NCI-H748 (cell line): ENCODE data around the gene C1orf198.

ENCODE experiments used
- DNase-seq: peaks from one replicate; lab custom pipeline; 2025; ENCODE audit not compliant: unreplicated experiment; lab: John Stamatoyannopoulos, UW

Gene C1orf198

DNA sequence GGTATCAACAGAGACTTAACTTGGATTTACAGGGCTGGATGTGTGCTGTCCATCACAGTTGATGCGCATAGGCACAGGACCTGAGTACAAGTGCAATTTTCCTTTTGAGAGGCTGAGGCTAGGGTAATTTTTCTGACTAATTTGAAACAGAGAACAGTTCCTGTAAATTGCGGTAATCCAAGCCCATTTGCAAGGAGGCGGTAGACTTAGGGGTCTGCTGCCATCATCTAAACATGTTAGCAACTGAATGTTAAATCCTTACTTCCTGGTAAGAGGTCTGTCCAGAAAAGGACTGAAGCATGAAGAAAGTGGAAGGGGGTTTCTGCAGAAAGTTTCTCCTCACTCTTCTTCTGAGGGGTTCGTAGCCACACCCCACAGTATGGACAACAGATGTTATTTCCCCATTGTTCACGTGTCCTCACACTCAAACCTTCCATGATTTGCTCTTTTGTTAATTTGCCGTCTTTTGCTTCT lies 23.7 kb upstream of the C1orf198 start:
- DNase-seq = no peak

DNA sequence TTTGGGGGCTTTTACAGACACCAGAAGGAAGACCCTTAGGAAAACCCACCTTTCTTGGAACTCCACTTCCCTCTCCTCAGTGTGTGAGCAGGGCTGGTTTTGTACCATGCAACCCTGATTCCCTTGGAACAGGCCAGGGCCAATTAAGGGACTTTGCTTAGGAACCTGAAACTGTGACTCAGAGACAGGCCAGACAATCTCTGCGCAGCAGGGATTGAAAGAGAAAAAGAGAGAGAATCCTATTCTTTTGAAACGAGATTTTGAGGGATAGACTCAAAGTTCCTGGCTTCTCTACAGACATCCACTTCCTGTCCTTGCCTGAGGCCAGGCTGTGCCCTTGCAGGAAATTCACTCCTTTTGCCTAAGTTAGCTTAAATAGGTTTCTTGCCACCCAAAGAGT lies 23.1 kb upstream of the C1orf198 start:
- no peak for DNase-seq

DNA sequence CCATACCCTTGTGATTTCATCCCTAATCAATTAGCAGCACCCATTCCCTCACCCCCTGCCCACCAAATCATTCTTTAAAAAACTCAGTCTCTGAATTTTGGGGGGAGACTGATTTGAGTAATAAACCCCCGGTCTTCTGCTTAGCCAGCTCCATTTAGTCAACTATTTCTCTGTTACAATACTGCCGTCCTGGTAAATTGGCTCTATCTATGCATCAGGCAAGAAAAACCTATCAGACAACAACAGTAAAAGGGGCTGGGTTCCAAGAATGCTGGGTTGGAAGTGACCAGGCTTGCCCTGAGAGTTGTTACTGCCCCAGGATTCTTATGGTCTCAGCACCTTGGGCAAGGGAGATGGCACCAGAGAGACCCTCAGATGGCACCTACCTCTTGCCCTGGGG lies 16.3 kb upstream of the C1orf198 start:
- no peak for DNase-seq

DNA sequence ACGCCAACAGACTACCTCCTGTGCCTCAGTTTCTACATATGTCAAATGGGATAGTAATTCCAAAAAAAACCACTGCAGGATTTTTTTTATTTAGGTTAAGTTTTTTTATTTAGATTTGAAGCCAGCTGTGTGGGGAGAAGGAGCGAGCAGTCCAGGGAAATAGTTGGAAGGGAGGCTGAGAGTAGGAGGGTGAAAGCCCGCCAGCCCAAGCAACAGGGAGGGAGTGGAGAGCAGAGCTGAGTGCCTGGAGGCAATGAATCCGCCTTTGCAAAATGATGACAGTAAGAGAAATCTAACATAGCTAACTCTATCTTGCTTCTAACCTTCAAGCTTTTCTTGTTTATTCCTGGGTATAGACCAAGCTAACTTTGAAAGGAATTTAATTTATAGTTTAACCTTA lies 15.6 kb upstream of the C1orf198 start:
- no peak for DNase-seq

DNA sequence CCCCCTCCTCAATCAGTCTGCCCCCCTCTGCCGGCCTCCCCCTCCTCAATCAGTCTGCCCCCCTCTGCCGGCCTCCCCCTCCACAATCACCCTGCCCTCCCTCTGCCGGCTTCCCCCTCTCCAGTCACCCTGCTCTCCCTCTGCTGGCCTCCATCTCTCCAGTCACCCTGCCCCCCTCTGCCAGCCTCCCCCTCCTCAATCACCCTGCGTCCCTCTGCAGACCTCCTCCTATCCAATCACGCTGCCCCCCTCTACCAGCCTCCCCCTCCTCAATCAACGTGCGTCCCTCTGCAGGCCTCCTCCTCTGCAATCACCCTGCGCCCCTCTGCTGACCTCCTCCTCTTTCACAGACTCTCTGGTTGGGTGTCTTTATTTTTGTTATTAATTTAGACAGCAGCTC lies 11.5 kb upstream of the C1orf198 start:
- no peak for DNase-seq

- DNase-seq = no peak
These were observed 10.3 kb upstream of the C1orf198 start for GRCh38 chr1:230878591-230878990.

DNA sequence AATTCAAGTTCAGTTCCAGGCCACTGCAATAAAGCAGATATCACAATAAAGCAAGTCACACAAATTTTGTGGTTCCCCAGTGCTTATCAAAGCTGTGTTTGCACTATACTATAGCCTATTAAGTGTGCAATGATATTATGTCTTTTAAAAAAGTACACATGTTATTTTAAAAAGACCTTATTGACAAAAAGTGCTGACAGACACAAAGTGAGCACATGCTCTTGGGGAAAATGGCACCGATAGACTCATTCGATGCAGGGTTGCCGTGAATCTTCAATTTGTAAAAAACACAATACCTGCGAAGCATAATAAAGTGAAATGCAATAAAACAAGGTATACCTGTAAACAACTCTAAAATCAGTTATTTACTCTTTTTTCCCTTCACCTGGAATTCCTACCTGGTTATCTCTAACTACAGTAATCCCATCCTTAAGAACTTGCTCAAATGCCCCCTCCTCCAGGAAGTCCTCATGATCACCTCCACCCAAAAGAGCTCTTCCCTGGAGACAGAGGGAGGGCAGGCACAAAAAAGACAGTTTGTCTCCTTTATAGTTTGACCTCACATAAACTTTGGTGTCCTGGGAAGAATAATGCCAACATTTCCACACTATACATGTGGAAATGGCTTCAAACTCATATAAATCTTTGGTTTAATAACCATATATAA lies 9.7 kb upstream of the C1orf198 start:
- DNase-seq = no peak

DNA sequence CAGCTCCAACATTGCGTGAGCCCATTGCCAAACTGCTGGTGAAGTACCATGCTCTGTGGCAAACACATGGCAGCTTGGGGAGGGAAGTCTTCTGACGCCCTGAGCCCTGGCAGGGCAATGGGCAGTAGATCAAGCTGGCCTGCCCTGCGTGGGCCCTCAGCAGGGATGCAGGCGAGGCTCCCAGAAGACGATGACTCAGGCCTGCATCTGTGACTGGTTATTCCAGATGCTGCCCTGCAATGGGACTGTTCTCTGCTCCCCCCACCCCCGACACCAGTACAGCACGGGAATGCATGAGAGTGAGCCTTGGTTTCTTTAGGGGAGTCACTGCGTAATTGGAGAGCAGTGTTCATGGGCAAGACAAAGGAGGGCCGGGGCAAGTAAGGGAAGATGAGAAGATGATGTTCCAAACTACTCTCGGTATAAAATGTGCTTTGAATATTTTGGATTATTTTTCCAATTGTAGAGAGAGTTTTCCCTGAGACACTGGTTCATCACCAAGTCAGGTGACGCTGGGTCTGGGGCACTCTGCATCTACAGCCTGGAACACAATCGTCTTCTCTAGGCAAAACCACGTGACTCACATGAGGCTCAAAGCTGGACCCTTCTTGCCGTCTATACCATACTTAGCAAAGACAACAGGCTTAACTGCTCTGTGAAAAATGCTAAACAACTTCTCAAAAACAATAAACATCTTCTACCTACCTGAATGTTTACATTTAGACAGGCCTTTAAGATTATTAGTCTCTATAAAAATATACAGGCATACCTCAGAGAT lies 9.0 kb upstream of the C1orf198 start:
- DNase-seq = no peak

DNA sequence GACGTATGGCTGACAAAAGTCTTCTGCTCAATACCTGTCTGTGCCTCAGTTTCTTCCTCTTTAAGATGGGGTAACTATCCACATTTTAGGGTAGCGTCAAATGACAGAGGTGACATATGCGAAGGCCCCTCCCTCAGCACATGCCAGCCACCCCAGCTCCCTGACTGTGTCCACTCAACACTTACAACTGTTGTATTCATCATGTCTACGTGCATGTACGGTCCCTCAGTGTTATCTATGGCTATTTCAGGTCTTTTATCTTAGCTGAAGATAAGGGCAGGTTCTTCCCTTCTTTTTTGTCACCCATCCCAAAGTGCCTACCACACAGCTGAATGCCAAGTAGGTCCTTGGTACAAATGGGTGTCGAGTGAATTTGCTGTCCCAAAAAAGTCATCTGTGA lies 8.3 kb upstream of the C1orf198 start:
- no peak for DNase-seq

DNA sequence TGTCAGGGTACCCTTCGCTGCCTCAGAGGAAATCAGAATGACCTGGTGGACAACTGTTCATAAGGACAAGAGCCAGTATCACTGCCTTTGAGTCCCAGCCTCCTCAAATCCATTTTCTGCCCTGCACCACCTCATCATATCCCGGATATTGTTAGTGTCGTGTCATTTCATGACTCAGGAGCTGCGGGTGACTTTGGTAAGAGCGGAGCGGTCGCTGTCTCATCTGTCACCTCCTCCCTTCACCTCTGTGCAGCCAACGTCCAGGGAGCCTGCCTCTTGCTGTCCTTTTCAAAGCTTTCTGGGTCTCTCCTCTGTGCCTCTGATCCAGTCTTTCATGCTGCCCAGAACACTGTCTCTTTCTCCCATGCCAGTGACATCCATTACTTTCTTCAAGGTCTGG lies 7.0 kb upstream of the C1orf198 start:
- DNase-seq = no peak

- no peak for DNase-seq
These were observed 2.6 kb upstream of the C1orf198 start for GRCh38 chr1:230870916-230871315.

DNA sequence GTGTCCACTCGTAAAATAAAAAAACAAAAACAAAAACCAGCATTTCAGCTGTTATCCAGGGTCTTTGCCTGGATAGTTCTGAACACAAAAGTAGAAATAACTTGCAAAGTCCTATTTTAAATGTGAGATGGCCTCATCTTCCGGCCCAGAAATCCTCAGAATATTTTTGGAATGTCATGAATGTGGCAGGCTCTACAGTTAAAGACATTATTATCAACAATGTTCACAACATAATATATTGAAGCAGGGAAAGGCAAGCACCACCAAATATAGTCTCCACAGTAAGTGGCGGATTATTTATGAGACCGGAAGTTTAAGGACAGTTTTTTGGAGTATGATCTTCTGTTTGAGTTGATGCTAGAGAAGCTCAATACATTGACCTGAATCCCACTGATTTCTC lies 1.2 kb upstream of the C1orf198 start:
- DNase-seq = no peak

DNA sequence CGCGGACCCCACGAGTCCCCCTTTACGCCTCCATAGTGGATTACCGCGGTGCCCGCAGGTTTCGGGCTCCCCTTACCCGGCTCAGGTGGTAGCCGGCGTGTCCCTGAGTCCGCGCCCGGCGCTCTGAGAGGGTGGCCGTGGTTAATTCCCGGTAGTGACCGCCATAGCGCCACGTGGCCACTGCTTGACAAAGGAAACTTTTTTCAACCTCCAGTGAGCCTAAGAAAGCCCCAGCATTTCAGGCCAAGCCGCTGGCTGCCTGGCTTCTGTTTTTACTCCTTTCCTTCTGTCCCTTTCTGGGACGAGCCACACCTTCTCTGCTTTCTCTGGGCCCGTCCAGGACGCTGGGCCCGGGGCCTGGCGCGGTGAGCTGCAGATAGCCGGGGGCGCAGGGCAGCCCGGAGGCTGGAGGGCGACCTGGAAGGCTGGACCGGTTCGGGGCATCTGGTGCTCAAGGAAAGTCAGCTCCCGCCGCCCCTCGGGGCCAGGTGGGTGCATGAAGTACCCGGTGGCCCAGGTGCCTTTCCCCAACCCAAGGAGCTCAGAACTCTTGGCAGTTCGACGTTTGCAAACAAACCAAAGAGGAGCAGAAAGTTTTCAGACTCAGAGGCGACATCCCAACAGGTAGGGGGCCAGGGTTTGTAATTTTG lies 540 bp upstream of the C1orf198 start:
- DNase-seq = peak; percentile 78

DNA sequence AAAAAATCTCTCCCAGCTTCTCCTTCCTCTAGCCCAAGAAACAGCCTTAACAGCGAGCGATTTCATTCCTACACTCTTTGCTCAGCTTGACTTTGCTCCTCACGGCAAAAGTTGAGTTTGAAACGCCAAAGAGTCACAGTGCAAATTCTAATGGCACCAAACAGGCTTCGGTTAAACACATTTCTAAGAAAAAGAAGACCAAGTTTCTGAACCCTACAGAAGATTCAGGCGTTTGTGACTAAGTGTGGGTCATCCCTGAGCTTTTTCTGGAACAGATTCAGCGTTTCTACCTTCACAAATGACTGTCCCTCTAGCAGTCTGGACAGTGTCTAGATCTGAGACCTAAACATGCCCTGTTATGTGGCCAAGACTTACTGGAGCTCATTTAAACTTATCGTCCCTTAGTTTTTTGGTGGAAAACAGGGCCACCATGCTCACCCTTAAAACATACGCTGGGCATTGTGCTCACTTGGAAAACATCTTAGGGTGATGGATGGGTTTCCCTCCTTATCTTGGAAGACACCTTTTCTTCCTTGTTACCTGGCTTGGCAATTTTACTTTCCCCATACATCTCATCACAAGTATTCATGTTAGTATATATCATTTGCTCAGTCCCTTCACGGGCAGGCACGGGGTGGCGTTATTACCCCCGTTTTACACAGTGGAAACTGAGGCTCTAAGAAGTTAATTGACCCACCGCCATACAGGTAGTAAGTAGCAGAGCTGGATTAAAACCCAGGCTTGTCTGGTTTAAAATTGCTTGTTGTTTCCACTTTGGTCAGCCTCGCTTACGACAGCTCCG lies 1.0 kb downstream of the C1orf198 start:
- DNase-seq = no peak

GRCh38 chr1:230866171-230867070 lies 1.9 kb downstream of the C1orf198 start:
- no peak for DNase-seq

DNA sequence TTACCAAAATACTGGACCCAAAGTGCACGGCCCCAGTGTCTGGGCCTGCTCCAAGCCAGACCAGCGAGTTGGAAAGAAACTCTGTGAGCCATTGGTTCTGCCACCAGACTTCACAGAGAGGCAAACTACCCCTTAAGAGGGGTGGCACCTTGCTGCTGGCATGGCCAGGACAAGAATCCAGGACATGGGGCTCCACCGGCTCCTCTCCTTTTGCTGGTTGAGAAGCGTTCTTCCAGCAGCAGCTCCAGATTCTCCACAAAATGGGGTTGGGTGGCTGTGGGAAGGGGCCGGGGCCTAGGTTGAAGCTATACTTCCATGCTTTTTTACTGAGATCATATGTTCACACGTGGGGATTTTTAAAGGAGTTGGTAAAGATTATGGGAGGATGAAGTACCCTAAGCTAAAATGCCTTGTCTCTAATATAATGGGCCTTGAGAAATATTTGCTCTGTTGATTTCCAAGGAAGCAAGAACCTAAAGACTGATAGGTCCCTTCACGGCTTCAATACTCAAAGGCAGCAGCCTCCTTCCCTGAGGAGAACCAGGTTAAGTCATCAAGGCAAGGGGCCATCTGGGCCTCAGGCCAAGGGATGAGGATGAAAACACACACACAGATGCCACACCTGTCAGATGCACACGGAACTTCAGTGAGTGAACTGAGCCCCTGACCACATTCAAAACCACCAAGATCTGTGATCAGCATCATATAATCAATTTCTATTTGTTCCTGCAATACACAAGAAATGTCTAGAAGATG lies 3.1 kb downstream of the C1orf198 start:
- no peak for DNase-seq

- DNase-seq = no peak
These were observed 3.9 kb downstream of the C1orf198 start for GRCh38 chr1:230864441-230864840.

DNA sequence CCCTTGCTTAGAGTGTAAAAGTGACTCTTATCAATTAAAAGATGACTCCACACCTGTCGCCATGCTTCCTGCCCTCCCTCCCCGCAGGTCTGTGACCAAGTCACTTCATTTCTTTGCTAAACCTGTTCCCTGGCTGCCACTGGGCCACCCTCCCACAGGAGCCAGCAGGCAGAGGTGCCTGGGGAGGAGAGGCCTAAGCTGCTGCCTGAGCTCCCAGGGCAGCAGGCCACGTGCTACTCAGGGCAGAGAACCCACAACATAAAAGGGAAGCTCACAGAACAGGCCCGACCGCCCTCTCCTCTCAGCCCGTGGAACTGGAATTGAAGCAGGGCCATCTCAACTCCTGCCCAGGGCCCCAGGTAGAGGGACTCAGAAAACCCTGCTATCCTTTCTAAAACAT lies 4.9 kb downstream of the C1orf198 start:
- DNase-seq = no peak

DNA sequence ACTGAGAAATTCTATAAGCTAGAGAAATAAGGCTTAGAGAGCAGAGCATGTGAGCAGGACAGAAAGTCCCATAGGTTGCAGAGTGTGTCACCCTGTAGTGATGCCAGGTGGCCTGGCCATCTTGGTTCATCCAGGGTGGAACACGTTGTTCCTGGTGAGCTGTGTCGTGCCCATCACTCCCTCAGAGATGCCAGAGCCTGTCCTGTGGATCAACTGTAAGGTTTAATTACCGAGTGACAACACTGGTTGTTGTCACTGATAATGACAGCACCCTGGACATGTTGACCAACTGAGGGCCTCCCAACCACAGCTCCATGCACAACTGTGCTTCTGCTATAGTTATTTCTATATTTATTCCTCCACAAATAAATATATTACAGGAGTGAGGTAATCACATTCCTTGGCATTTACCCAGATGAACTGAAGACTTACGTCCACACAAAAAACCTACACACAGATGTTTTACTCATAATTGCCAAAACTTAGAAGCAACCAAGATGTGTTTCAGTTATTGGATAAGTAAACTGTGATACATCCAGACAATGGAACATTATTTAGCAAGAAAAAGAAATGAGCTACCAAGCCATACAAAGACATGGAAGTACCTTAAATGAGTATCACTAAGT lies 6.2 kb downstream of the C1orf198 start:
- no peak for DNase-seq
